ENCODE measurements around the gene DMBT1.

DNA sequence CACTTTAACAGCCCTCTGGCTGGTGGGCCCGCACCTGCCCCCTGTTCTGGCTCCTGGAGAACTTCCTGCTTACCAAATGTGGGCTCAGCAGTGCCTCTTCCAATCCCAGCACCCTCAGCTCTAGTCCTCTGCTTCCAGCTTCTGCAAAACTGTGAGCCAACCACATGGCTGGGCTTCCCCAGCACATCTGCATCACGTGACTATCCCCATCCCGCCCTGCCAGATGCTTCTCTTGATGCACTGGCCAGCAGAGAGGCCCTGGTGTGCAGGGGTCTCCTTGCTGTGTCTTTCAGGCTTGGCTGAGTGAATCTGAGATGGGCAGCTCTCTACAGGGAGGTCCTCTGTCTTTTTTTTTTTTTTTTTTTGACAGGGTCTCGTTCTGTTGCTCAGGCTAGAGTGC lies 43.8 kb upstream of the DMBT1 start:
- TF ChIP-seq JUND (IDR thresholded peaks at IDR 0.05) = no peak
- TF ChIP-seq CTCF (IDR thresholded peaks at IDR 0.05; ENCODE audit: low read depth, low read length, missing input control) = no peak
- no peak for TF ChIP-seq MAX (IDR thresholded peaks at IDR 0.05)

Data from liver (tissue), 3 donors.